HEK293T (cell line): ENCODE data around the gene INO80.

Source experiments
- BHLHE40 ChIP-seq: fragments of 450-650 bp; IDR thresholded peaks from 2 replicates; pipeline ENCODE4 v1.6.1; 2016; ENCODE audit warnings: mild to moderate bottlenecking, moderate library complexity, borderline replicate concordance
- FOXK2 ChIP-seq: fragments of 450-650 bp; IDR thresholded peaks from 2 replicates; pipeline ENCODE4 v1.6.1; 2016; ENCODE audit warnings: mild to moderate bottlenecking
- FOXM1 ChIP-seq: fragments of 450-650 bp; IDR thresholded peaks from 2 replicates; pipeline ENCODE4 v1.6.1; 2017; ENCODE audit warnings: mild to moderate bottlenecking, borderline replicate concordance
- HDGF ChIP-seq: fragments of 450-650 bp; IDR thresholded peaks from 2 replicates; pipeline ENCODE4 v1.6.1; 2017; ENCODE audit warnings: antibody characterized with exemption, borderline replicate concordance
- L3MBTL2 ChIP-seq: fragments of 450-650 bp; conservative IDR thresholded peaks from 2 replicates; pipeline ENCODE4 v1.6.1; 2016; ENCODE audit warnings: mild to moderate bottlenecking
- LEF1 ChIP-seq: fragments of 450-650 bp; IDR thresholded peaks from 2 replicates; pipeline ENCODE4 v1.6.1; 2017; ENCODE audit warnings: mild to moderate bottlenecking, borderline replicate concordance
- NFRKB ChIP-seq: fragments of 450-650 bp; IDR thresholded peaks from 2 replicates; pipeline ENCODE4 v1.6.1; 2016; ENCODE audit warnings: mild to moderate bottlenecking, moderate library complexity
- PKNOX1 ChIP-seq: fragments of 450-650 bp; IDR thresholded peaks from 2 replicates; pipeline ENCODE4 v1.6.1; 2016
- SP1 ChIP-seq: fragments of 450-650 bp; IDR thresholded peaks from 2 replicates; pipeline ENCODE4 v1.6.1; 2017
- SUZ12 ChIP-seq: fragments of 450-650 bp; IDR thresholded peaks from 2 replicates; pipeline ENCODE4 v1.6.1; 2016; ENCODE audit warnings: mild to moderate bottlenecking
- TARDBP ChIP-seq: fragments of 450-650 bp; IDR thresholded peaks from 2 replicates; pipeline ENCODE4 v1.6.1; 2016

GRCh38 chr15:40942337-40942854 is 173.7 kb downstream of the INO80 start:
- TF ChIP-seq L3MBTL2, result no peak
- no peak for TF ChIP-seq LEF1
- TF ChIP-seq SP1, result no peak
- no peak for TF ChIP-seq SUZ12
- no peak for TF ChIP-seq FOXK2
- TF ChIP-seq TARDBP, result no peak
- TF ChIP-seq PKNOX1, result no peak
- no peak for TF ChIP-seq FOXM1
- no peak for TF ChIP-seq HDGF
- TF ChIP-seq NFRKB, result no peak
- no peak for TF ChIP-seq BHLHE40
